ENCODE data around the gene MAB21L4. TPM values are rescaled to one million over a fixed set of nuclear protein-coding genes. Genes with fewer than 3 reads are reported as not detected.

Gene MAB21L4
- total RNA-seq, 1 experiment from 2014 or later: not detected

GRCh38 chr2:240916571-240917008 lies 20.6 kb upstream of the MAB21L4 start:
- no peak overlapping the region for H2AFZ ChIP-seq (ENCODE audit: low read depth, low read length, poor library complexity, severe bottlenecking)
- peak overlapping the region; percentile 17; the same call in 1 of the 2 replicates for H3K4me2 ChIP-seq (ENCODE audit: low read length)
- peaks cover 5 to 22% of the 10 kb centered on the region in 2 experiments; a peak in 3 of 4 replicates for H3K4me1 ChIP-seq (ENCODE audit: control insufficient read depth in 1 of 2, insufficient read depth in 2 of 2, low read length in 2 of 2)
- no peak overlapping the region for H3K4me3 ChIP-seq (replicated peaks in 1 of 2; ENCODE audit: low read depth in 1 of 2, low read length in 2 of 2)
- ChIA-PET POLR2A (no interaction called here), RAD21 (ENCODE audit: low non-redundant PET in 1 of 2, low total read pairs in 2 of 2, uncharacterized antibody in 2 of 2, unreplicated experiment in 2 of 2) (no interaction called here), CTCF (no interaction called here)
- no peaks in the 10 kb centered on the region for H3K9me2 ChIP-seq (ENCODE audit: insufficient read depth)
- DNase-seq (ENCODE audit: low read depth, low spot score) (no peak), ATAC-seq (peak; percentile 46)
- TF ChIP-seq MAX (IDR thresholded peaks at IDR 0.05): no peak
- no peak for TF ChIP-seq ZFX (IDR thresholded peaks at IDR 0.05)
- no peak for TF ChIP-seq TCF7L2 (IDR thresholded peaks at IDR 0.05; ENCODE audit: borderline replicate concordance, extremely low read depth, insufficient read depth, insufficient read length)
- TF ChIP-seq YY1 (IDR thresholded peaks at IDR 0.05; ENCODE audit: extremely low read depth, insufficient replicate concordance, low read depth, low read length): no peak
- TF ChIP-seq POLR2A (IDR thresholded peaks at IDR 0.05; ENCODE audit: borderline replicate concordance, extremely low read depth, insufficient read depth, insufficient read length): no peak
- TF ChIP-seq CEBPB (IDR thresholded peaks at IDR 0.05; ENCODE audit: low read depth): no peak
- TF ChIP-seq ELF1 (IDR thresholded peaks at IDR 0.05; ENCODE audit: borderline replicate concordance, low read depth): no peak
- no peak for TF ChIP-seq CTCF (IDR thresholded peaks at IDR 0.05 in 2 of 3, conservative IDR thresholded peaks at IDR 0.05 in 1 of 3; ENCODE audit: borderline replicate concordance in 1 of 3, insufficient read depth in 1 of 3, low read depth in 2 of 3, low read length in 2 of 3)
- no peak for TF ChIP-seq SRF (IDR thresholded peaks at IDR 0.05; ENCODE audit: low read depth)
- no peak for TF ChIP-seq EGR1 (IDR thresholded peaks at IDR 0.05; ENCODE audit: low read depth)
- no peak for TF ChIP-seq SIN3A (IDR thresholded peaks at IDR 0.05; ENCODE audit: low read depth)
- TF ChIP-seq ZBTB33 (IDR thresholded peaks at IDR 0.05; ENCODE audit: extremely low read depth, insufficient replicate concordance, low read length): no peak
- no peaks in the 10 kb centered on the region for H3K36me3 ChIP-seq (ENCODE audit: control insufficient read depth in 1 of 2, insufficient read depth in 2 of 2, low read length in 2 of 2)
- no peaks in the 10 kb centered on the region for H3K9me3 ChIP-seq (ENCODE audit: control insufficient read depth in 1 of 2, insufficient read depth in 1 of 2, low read depth in 1 of 2, low read length in 2 of 2)
- H3K9ac ChIP-seq (ENCODE audit: low read length): no peak overlapping the region
- no TSS peak for BruUV-seq (replicated peaks)
- no peaks in the 10 kb centered on the region for H4K20me1 ChIP-seq (ENCODE audit: insufficient read depth)
- intact Hi-C loops (cut with micrococcal nuclease): no loop called here
- H3K27ac ChIP-seq (ENCODE audit: low read depth, low read length): no peak overlapping the region
- H3K27me3 ChIP-seq (ENCODE audit: insufficient read depth, low read length): no peaks in the 10 kb centered on the region
- H3K79me2 ChIP-seq (ENCODE audit: insufficient read depth, low read length): no peaks in the 10 kb centered on the region
